GM04504 (cell line): ENCODE results near the gene LAMA3.

Experiments used
- DNase-seq: peaks from one replicate; pipeline ENCODE4 v3.0.0-alpha.2; 2012; ENCODE audit warnings: low read depth

The LAMA3 gene

GRCh38 chr18:23819001-23819400 is 129.7 kb downstream of the LAMA3 start:
- no peak for DNase-seq

- DNase-seq, result peak; percentile 72
Measured at GRCh38 chr18:23822590-23823385, 133.5 kb downstream of the LAMA3 start.

- DNase-seq, result no peak
Measured at GRCh38 chr18:23824240-23824639, 135.0 kb downstream of the LAMA3 start.

DNA sequence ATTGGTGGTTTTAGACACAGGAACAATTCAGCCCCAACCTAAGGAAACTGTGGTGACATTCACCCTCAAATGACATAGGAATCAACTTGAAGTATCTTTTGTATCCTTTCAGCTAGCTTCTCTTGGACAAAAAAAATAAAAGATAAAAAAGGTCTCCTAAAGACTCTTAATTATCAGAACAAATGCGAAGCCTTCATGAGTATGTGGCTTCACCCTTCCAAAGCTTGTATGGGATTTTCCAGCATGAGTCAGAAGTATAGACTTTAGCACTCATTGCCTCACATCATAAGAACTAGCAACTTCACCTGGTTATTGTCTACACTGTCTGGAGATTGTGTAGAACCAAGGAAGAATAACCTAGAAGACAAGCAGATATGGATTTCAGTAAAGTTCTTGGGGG is 135.4 kb downstream of the LAMA3 start:
- no peak for DNase-seq

GRCh38 chr18:23825496-23825895 is 136.2 kb downstream of the LAMA3 start:
- DNase-seq, result no peak

DNA sequence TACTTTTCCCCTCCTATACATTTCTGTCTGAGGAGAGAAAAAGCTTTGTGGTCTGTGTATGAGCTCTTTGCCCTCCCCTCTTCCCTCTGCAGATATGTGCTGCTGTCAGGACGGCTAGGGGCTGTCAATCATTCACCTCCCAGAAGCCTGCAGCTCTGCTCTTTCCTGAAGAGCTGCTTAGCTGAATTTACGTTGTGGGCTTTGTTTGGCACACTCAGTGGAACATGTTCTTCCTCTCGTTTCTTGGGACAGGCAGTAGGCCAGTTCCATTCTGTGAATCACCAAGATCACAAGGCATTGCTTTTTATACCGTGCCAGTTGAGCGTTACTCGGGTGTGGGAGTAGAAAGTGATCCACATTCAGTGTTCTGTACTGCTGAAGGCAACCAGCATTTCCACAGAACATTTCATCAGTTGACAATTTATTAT is 136.7 kb downstream of the LAMA3 start:
- peak; percentile 90 for DNase-seq

- DNase-seq, result no peak
Measured at GRCh38 chr18:23826850-23827620, 137.8 kb downstream of the LAMA3 start.

DNA sequence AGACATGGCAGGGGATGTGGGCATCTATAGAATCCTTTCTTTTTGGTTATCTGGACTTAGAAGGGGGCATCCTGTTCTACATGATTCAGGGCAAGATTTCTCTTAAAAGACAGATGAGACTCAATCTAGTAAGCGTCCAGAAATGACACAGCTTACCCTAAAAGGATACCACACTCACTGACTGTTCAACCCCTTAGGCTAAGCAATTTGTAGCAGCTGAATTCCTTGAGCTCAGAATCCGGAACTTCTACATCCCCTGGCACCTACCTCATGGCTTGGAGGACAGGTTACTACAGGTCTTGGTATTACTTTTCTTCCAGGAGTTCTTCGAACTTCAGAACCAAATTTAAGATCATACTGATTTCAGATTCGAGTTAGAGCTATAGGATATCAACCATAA is 138.4 kb downstream of the LAMA3 start:
- no peak for DNase-seq

GRCh38 chr18:23828426-23828825 is 139.2 kb downstream of the LAMA3 start:
- no peak for DNase-seq

DNA sequence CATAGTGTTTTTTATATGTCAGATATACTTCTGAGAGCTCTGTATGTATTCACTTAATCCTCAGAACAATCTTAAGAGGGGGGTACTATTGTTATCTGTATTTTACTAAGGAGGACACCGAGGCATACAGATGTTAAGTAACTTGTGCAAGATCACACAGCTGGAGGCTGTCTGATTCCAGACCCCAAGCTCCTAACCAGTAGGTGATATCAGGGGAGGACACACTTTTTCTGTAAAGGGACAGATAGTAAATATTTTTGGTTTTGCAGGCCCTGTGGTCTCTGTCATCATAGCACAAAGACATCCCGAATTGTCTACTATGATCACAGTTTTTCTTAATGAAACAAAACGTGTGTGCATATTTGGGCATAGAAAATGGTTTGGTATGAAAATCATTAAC is 143.7 kb downstream of the LAMA3 start:
- DNase-seq, result no peak

DNA sequence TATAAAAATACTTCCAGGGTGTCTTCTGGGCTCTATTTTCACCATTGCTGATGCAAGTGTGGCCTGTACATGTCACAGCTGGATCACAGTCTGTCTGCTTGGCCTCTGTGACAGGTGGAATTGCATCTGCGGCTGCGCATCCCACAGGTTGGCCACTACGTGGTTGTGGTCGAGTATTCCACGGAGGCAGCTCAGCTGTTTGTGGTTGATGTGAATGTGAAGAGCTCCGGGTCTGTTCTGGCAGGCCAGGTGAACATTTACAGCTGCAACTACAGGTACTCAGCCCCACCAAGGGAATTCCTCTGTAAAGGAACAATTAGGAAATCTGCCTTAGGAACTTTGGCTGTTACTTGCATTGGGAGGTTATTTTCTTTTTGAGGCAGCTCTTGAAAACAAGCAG is 144.5 kb downstream of the LAMA3 start:
- DNase-seq, result no peak

- no peak for DNase-seq
Measured at GRCh38 chr18:23835091-23835490, 145.8 kb downstream of the LAMA3 start.

GRCh38 chr18:23835506-23835905 is 146.3 kb downstream of the LAMA3 start:
- DNase-seq, result no peak

DNA sequence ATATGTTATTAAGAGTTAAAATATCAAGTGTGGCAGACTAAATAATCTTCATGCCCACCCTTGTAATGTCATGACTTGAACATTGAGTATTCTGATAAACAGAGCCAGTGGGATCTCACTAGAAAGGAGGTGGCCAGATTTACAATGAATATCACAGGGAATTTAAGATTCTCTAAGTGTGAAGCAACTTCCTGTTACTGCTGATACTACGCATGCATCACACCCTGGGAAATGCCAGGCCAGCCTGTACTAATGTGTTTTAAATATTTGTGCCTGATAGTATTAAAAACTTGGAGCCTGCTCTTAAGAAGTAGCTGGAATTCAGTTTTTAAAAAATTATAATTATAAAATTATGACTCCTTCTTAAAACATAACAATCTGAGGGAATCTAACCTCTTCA is 148.3 kb downstream of the LAMA3 start:
- no peak for DNase-seq

- DNase-seq, result no peak
Measured at GRCh38 chr18:23838233-23838632, 149.0 kb downstream of the LAMA3 start.

- no peak for DNase-seq
Measured at GRCh38 chr18:23838801-23839366, 149.6 kb downstream of the LAMA3 start.

DNA sequence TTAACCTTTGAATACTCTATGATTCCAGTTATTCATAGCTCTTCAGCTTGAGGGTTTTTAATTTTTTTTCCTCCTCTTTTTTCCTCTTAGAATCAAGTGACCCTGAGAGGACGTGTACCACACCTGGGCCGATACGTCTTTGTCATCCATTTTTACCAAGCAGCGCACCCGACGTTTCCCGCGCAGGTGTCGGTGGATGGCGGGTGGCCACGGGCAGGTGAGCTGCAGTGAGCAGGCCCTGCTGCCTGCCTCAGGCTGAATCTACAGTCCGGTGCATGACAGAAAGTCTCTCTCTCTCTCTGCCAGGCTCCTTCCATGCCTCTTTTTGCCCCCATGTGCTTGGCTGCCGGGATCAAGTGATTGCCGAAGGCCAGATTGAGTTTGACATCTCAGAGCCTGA is 153.1 kb downstream of the LAMA3 start:
- DNase-seq, result no peak

- DNase-seq, result no peak
Measured at GRCh38 chr18:23844991-23845680, 155.9 kb downstream of the LAMA3 start.

- DNase-seq, result no peak
Measured at GRCh38 chr18:23845988-23846630, 156.9 kb downstream of the LAMA3 start.

GRCh38 chr18:23847321-23847986 is 158.2 kb downstream of the LAMA3 start:
- DNase-seq, result no peak

GRCh38 chr18:23849141-23849540 is 159.9 kb downstream of the LAMA3 start:
- no peak for DNase-seq
